GM12878 (cell line): ENCODE results near the gene TOMM40L. TPM values are rescaled to one million over a fixed set of nuclear protein-coding genes. Genes with fewer than 3 reads are reported as not detected.

Source experiments
- ATAC-seq: fragments of 200-7000 bp; cut with Tn5 transposase; 3 replicates; pipeline ENCODE4 v1.9.1; 2020; ENCODE audit warnings: mild to moderate bottlenecking, moderate library complexity
- BruUV-seq: library from RNA; stranded (reverse); fragments of 400-500 nt; replicated peaks from 2 replicates; lab custom pipeline; 2021; lab: Mats Ljungman, UMichigan
- CTCF ChIA-PET: fragments of 300-600 bp; sonication (Branson Sonifier 250); formaldehyde crosslinking; extraction: SDS; loops from one replicate; lab custom pipeline; 2021; ENCODE audit warnings: inconsistent platforms; lab: Yijun Ruan, JAX
- POLR2A ChIA-PET: fragments of 350-600 bp; formaldehyde crosslinking; extraction: SDS; loops from one replicate; lab custom pipeline; 2021; ENCODE audit warnings: inconsistent platforms; lab: Charles Lee
- RAD21 ChIA-PET: fragments of 300-600 bp; sonication (Branson Sonifier 250); formaldehyde crosslinking; loops from one replicate; lab custom pipeline; 2023; ENCODE audit warnings: antibody characterized with exemption; ENCODE audit not compliant: unreplicated experiment; lab: Charles Lee
- SMC1A ChIA-PET: fragments of 300-600 bp; sonication (Branson Sonifier 250); formaldehyde crosslinking; loops from one replicate; lab custom pipeline; 2023; ENCODE audit not compliant: unreplicated experiment, uncharacterized antibody; lab: Charles Lee
- DNase-seq: peaks from one replicate; pipeline ENCODE4 v3.0.0-alpha.2; 2011; ENCODE audit warnings: low read depth, low spot score
- FAIRE-seq: peaks from 3 replicates; lab custom pipeline; 2011; peaks lifted over from hg19 to GRCh38; lab: Jason Lieb, UNC
- H2AFZ ChIP-seq: 2 replicates; pipeline ENCODE4 v1.6.0; 2011; ENCODE audit warnings: low read depth, low read length, control low read depth; ENCODE audit not compliant: control insufficient read depth
- H3K27ac ChIP-seq: 2 replicates; pipeline ENCODE4 v1.5.1; 2011; ENCODE audit warnings: control low read depth; ENCODE audit not compliant: control insufficient read depth, insufficient read depth
- H3K27me3 ChIP-seq, 2 experiments: replicated peaks in 1 of 2; 2 replicates each; pipeline versions ENCODE4 v1.6.0 to v1.6.1; 2011; ENCODE audit warnings: low read length in 1 of 2; ENCODE audit not compliant: control insufficient read depth in 2 of 2, insufficient read depth in 2 of 2
- H3K36me3 ChIP-seq, 2 experiments: 2 replicates each; pipeline ENCODE4 v1.5.1; 2011; ENCODE audit warnings: low read length in 1 of 2; ENCODE audit not compliant: control insufficient read depth in 2 of 2, insufficient read depth in 2 of 2
- H3K4me1 ChIP-seq: 2 replicates; pipeline ENCODE4 v1.6.1; 2011; ENCODE audit warnings: mild to moderate bottlenecking, low read length, moderate library complexity, mixed read lengths; ENCODE audit not compliant: control insufficient read depth, insufficient read depth
- H3K4me2 ChIP-seq: 2 replicates; pipeline ENCODE4 v1.6.0; 2011; ENCODE audit warnings: control low read depth; ENCODE audit not compliant: control insufficient read depth, insufficient read depth
- H3K4me3 ChIP-seq: fragments of 200-600 bp; sonication (generic); 2 replicates; pipeline ENCODE4 v1.5.1; 2016
- H3K79me2 ChIP-seq: 2 replicates; pipeline ENCODE4 v1.6.0; 2011; ENCODE audit warnings: low read length; ENCODE audit not compliant: control insufficient read depth, insufficient read depth
- H3K9ac ChIP-seq: 2 replicates; pipeline ENCODE4 v1.8.0; 2011; ENCODE audit warnings: low read length, control low read depth, mixed read lengths; ENCODE audit not compliant: control insufficient read depth, insufficient read depth
- H3K9me3 ChIP-seq: replicated peaks from 3 replicates; pipeline ENCODE4 v1.5.1; 2011; ENCODE audit warnings: mild to moderate bottlenecking, low read length; ENCODE audit not compliant: control insufficient read depth, insufficient read depth
- H4K20me1 ChIP-seq: 2 replicates; pipeline ENCODE4 v1.6.0; 2011; ENCODE audit not compliant: control insufficient read depth, insufficient read depth
- HDGF ChIP-seq: fragments of 450-650 bp; IDR thresholded peaks from 2 replicates; pipeline ENCODE4 v1.6.1; 2016; ENCODE audit warnings: antibody characterized with exemption
- HSF1 ChIP-seq: fragments of 150-350 bp; IDR thresholded peaks from 2 replicates; pipeline ENCODE4 v1.6.1; 2014; ENCODE audit warnings: mild to moderate bottlenecking, low read depth, low read length
- IRF3 ChIP-seq: fragments of 450-650 bp; IDR thresholded peaks from 2 replicates; pipeline ENCODE4 v1.6.1; 2014; ENCODE audit warnings: mild to moderate bottlenecking
- MYB ChIP-seq: fragments of 150-350 bp; IDR thresholded peaks from 2 replicates; pipeline ENCODE4 v1.6.1; 2014; ENCODE audit warnings: mild to moderate bottlenecking, low read depth, low read length, borderline replicate concordance
- NFYB ChIP-seq: IDR thresholded peaks from 2 replicates; pipeline ENCODE4 v1.6.1; 2011; ENCODE audit warnings: low read depth, mild to moderate bottlenecking, low read length, improper control_type of control experiment, moderate library complexity; ENCODE audit not compliant: insufficient read depth
- RELA ChIP-seq: fragments of 450-650 bp; IDR thresholded peaks from 2 replicates; pipeline ENCODE4 v1.8.0; 2014; ENCODE audit warnings: borderline replicate concordance; ENCODE audit not compliant: partially characterized antibody
- TCF12 ChIP-seq: IDR thresholded peaks from 2 replicates; pipeline ENCODE4 v1.6.1; 2011; ENCODE audit warnings: low read depth, mild to moderate bottlenecking, low read length
- ZNF207 ChIP-seq: fragments of 450-650 bp; IDR thresholded peaks from 2 replicates; pipeline ENCODE4 v1.6.1; 2014; ENCODE audit warnings: antibody characterized with exemption, mild to moderate bottlenecking, borderline replicate concordance
- WGBS: methylation state at CpG from one replicate; pipeline ENCODE4 v1.1.6; 2016; ENCODE audit warnings: low lambda C conversion rate; ENCODE audit not compliant: insufficient replicate concordance, insufficient coverage; ENCODE audit errors: missing lambda C conversion rate; 5-methylcytosine and 5-hydroxymethylcytosine counted together
- in situ Hi-C: fragments of 300-500 bp; cut with MboI; formaldehyde crosslinking; loops from 9 replicates; pipeline ENCODE4 v1.14.3; 2018; ENCODE audit warnings: mixed read lengths
- intact Hi-C: fragments of 100-400 bp; cut with micrococcal nuclease; formaldehyde crosslinking; loops from one replicate; pipeline ENCODE4 v1.14.2; 2022; ENCODE audit not compliant: unreplicated experiment
- polyA plus RNA-seq, 11 experiments: library from polyadenylated mRNA; depleted of rRNA in 4 of 11; unstranded in 6 of 11; stranded (reverse) in 5 of 11; fragments of >200 nt; fragmentation: Nextera tagmentation in 4 of 11; fragmentation: Illumina TruSeq in 1 of 11; extraction: Ambion mirVana in 4 of 11; extraction: Trizol in 1 of 11; gene quantifications; 1 replicate in 1 of 11; 2 replicates in 10 of 11; pipeline versions ENCODE4 v1.2.1 to v1.2.3, GENCODE V29; 2011 to 2016; ENCODE audit warnings: inconsistent platforms in 2 of 11, missing spikeins in 2 of 11, low read depth in 1 of 11
- total RNA-seq, 4 experiments: library from RNA; depleted of rRNA in 3 of 4; stranded (reverse); fragments of >200 nt in 3 of 4; fragmentation: Illumina TruSeq in 1 of 4; extraction: Trizol in 1 of 4; gene quantifications; 2 replicates each; pipeline versions ENCODE4 v1.2.1 to v1.2.3, GENCODE V29; 2013 to 2021
- TF ChIP-seq, protein P1 (sequence below): fragments of 450-650 bp; conservative IDR thresholded peaks from 2 replicates; pipeline ENCODE4 v1.6.1; 2017; ENCODE audit warnings: mild to moderate bottlenecking, moderate library complexity
- TF ChIP-seq, protein P2 (sequence below): fragments of 450-650 bp; IDR thresholded peaks from 2 replicates; pipeline ENCODE4 v1.6.1; 2017; ENCODE audit warnings: low read depth, mild to moderate bottlenecking, moderate library complexity
- TF ChIP-seq, protein P3 (sequence below): IDR thresholded peaks from 2 replicates; pipeline ENCODE4 v1.6.1; 2012; ENCODE audit warnings: low read depth, low read length, improper control_type of control experiment

The TOMM40L gene
- total and polyA plus RNA-seq, 10 of the 15 experiments (the other 5 are each of a cell fraction or from before 2014, with no cell fraction given) = 5.9 to 21.6 (median 15.7) TPM

DNA sequence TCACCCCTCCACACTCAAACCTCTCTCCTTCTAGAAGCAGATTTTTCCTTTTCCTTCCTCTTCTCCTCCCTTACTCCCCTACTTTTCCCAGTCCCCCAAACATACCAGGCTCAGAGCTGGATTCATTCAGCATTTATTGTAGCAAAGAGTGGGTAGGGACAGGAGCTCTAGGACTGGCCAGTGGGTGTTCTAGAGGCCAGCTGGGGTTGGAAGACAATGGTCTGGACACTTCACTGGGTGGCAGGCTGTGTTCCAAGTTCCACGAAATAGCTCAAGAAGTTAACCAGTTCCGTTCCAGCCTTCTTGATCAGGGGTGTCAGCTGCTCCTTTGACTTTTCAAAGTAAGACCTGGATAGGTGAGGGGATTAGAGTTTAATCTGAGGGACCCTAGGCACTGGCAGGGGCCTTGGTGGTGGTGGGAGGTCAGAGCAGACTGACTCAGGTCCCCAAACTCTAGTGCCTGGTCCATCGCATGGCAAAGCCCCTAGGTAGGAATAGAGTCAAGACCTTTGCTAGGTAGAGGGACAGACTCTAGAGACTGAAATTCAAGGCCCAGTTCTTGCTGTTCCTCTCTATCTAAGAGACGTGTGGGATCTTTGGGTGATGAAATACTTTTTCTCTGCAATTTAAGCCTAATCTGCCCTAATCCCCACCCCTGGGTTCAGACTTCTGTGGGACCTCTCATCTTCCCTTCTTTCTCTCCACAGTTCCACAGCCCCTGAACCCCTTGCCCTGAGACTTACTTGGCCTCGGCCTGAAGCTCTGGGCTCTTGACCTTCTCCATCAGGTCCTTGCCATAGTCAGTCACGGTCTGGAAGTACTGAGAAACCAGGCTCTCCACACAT, 3.5 kb upstream of the TOMM40L start:
- DNase-seq (no peak), FAIRE-seq (no peak), ATAC-seq (no peak)
- BruUV-seq = no TSS peak
- in situ Hi-C loops (no loop called here), intact Hi-C loops (no loop called here)
- Histone ChIP-seq H4K20me1 (no peaks in the 10 kb centered on the region), H3K36me3 (no peaks in the 10 kb centered on the region), H3K9me3 (no peaks in the 10 kb centered on the region), H2AFZ (no peak overlapping the region), H3K27me3 (no peaks in the 10 kb centered on the region), H3K9ac (no peak overlapping the region), H3K4me2 (no peak overlapping the region), H3K4me1 (peaks cover 25% of the 10 kb centered on the region), H3K27ac (no peak overlapping the region), H3K79me2 (peaks cover 7% of the 10 kb centered on the region; the same call in 1 of the 2 replicates), H3K4me3 (no peak overlapping the region)
- SMC1A ChIA-PET = interaction anchor here (1.0 to 4.8 kb wide), 6 partner anchors 10 to 160 kb away, joined by 3 to 53 read pairs (median 3); no protein-coding TSS in a partner anchor
- CTCF ChIA-PET = interaction anchor here (0.6 to 17.1 kb wide), 9 partner anchors 15 to 172 kb away, joined by 3 to 385 read pairs (median 5); partner anchors contain the start of gene NDUFS2
- TF ChIP-seq HSF1 = no peak
- TF ChIP-seq, protein P1, sequence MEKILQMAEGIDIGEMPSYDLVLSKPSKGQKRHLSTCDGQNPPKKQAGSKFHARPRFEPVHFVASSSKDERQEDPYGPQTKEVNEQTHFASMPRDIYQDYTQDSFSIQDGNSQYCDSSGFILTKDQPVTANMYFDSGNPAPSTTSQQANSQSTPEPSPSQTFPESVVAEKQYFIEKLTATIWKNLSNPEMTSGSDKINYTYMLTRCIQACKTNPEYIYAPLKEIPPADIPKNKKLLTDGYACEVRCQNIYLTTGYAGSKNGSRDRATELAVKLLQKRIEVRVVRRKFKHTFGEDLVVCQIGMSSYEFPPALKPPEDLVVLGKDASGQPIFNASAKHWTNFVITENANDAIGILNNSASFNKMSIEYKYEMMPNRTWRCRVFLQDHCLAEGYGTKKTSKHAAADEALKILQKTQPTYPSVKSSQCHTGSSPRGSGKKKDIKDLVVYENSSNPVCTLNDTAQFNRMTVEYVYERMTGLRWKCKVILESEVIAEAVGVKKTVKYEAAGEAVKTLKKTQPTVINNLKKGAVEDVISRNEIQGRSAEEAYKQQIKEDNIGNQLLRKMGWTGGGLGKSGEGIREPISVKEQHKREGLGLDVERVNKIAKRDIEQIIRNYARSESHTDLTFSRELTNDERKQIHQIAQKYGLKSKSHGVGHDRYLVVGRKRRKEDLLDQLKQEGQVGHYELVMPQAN = no peak
- no peak for TF ChIP-seq TCF12
- no peak for TF ChIP-seq MYB
- no peak for TF ChIP-seq IRF3
- TF ChIP-seq, protein P2, sequence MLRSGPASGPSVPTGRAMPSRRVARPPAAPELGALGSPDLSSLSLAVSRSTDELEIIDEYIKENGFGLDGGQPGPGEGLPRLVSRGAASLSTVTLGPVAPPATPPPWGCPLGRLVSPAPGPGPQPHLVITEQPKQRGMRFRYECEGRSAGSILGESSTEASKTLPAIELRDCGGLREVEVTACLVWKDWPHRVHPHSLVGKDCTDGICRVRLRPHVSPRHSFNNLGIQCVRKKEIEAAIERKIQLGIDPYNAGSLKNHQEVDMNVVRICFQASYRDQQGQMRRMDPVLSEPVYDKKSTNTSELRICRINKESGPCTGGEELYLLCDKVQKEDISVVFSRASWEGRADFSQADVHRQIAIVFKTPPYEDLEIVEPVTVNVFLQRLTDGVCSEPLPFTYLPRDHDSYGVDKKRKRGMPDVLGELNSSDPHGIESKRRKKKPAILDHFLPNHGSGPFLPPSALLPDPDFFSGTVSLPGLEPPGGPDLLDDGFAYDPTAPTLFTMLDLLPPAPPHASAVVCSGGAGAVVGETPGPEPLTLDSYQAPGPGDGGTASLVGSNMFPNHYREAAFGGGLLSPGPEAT = no peak
- TF ChIP-seq HDGF = no peak
- no peak for TF ChIP-seq NFYB
- no peak for TF ChIP-seq ZNF207
- TF ChIP-seq, protein P3, sequence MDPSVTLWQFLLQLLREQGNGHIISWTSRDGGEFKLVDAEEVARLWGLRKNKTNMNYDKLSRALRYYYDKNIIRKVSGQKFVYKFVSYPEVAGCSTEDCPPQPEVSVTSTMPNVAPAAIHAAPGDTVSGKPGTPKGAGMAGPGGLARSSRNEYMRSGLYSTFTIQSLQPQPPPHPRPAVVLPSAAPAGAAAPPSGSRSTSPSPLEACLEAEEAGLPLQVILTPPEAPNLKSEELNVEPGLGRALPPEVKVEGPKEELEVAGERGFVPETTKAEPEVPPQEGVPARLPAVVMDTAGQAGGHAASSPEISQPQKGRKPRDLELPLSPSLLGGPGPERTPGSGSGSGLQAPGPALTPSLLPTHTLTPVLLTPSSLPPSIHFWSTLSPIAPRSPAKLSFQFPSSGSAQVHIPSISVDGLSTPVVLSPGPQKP = no peak
- TF ChIP-seq RELA = no peak
- 57% methylated on average over 6 of the region's 6 CpGs for WGBS
- RAD21 ChIA-PET = interaction anchor here (1.7 kb wide), 1 partner anchor 12 kb away, joined by 6 read pairs; no protein-coding TSS in a partner anchor
- POLR2A ChIA-PET = interaction anchor here (0.6 to 1.0 kb wide), 3 partner anchors 9 to 596 kb away, joined by 3 read pairs; no protein-coding TSS in a partner anchor
